K562 (cell line): Measurements from ENCODE around the gene TMPRSS11E. TPM values are rescaled to one million over a fixed set of nuclear protein-coding genes. Genes with fewer than 3 reads are reported as not detected.
A peak's percentile ranks its signal among the peaks of the same experiment; 100 is the strongest.

ENCODE experiments used
- ATAC-seq: fragments of 200-7000 bp; cut with Tn5 transposase; 3 replicates; pipeline ENCODE4 v1.9.1; 2020; ENCODE audit warnings: moderate library complexity
- BruUV-seq: library from RNA; stranded (reverse); fragments of 400-500 nt; replicated peaks from 2 replicates; lab custom pipeline; 2021; lab: Mats Ljungman, UMichigan
- CTCF ChIA-PET: fragments of 300-600 bp; formaldehyde crosslinking; extraction: SDS; loops from one replicate; lab custom pipeline; 2021; ENCODE audit warnings: low intra/inter-chr PET ratio; lab: Yijun Ruan, JAX
- POLR2A ChIA-PET: fragments of 300-600, 350-650 bp; sonication (Branson Sonifier 250); formaldehyde crosslinking; extraction: SDS; loops from one replicate; lab custom pipeline; 2021; ENCODE audit warnings: antibody characterized with exemption, inconsistent platforms; lab: Yijun Ruan, JAX
- DNase-seq, 4 experiments: peaks; one replicate each; pipeline versions ENCODE4 v3.0.0 to v3.0.0-alpha.2; 2011 to 2018; ENCODE audit warnings: low spot score in 3 of 4, mixed read lengths in 3 of 4; ENCODE audit errors: extremely low read depth in 1 of 4
- FAIRE-seq: peaks from 2 replicates; lab custom pipeline; 2011; peaks lifted over from hg19 to GRCh38; lab: Jason Lieb, UNC
- H2AFZ ChIP-seq: 2 replicates; pipeline ENCODE4 v1.6.0; 2011; ENCODE audit warnings: low read depth, low read length, control low read depth, inconsistent platforms
- H3K27ac ChIP-seq: fragments of 200-600 bp; 3 replicates; pipeline ENCODE4 v1.8.0; 2011; ENCODE audit warnings: low read depth, mild to moderate bottlenecking, control low read depth, inconsistent platforms, low read length, moderate library complexity, mixed read lengths; ENCODE audit errors: extremely low read depth
- H3K27me3 ChIP-seq, 2 experiments: fragments of 300-600 bp in 1 of 2; 2 replicates in 1 of 2; 3 replicates in 1 of 2; pipeline versions ENCODE4 v1.6.0 to v1.8.0; 2011; ENCODE audit warnings: inconsistent platforms in 2 of 2, low read length in 2 of 2, mild to moderate bottlenecking in 1 of 2, mixed read lengths in 1 of 2, moderate library complexity in 1 of 2; ENCODE audit not compliant: control insufficient read depth in 2 of 2, insufficient read depth in 2 of 2
- H3K36me3 ChIP-seq: fragments of 300-600 bp; 3 replicates; pipeline ENCODE4 v1.8.0; 2011; ENCODE audit warnings: mild to moderate bottlenecking, low read length, inconsistent platforms; ENCODE audit not compliant: control insufficient read depth, insufficient read depth
- H3K4me1 ChIP-seq, 2 experiments: fragments of 200-600 bp in 1 of 2; replicated peaks in 1 of 2; 2 replicates in 1 of 2; 3 replicates in 1 of 2; pipeline versions ENCODE4 v1.5.1 to v1.8.0; 2011; ENCODE audit warnings: inconsistent platforms in 2 of 2, low read length in 2 of 2, mild to moderate bottlenecking in 1 of 2, mixed read lengths in 1 of 2, moderate library complexity in 1 of 2; ENCODE audit not compliant: control insufficient read depth in 2 of 2, insufficient read depth in 2 of 2
- H3K4me2 ChIP-seq: 2 replicates; pipeline ENCODE4 v1.6.1; 2011; ENCODE audit warnings: low read length, control low read depth, inconsistent platforms, mixed read lengths; ENCODE audit not compliant: insufficient read depth
- H3K4me3 ChIP-seq: fragments of 200-600 bp; sonication (generic), shearing (Covaris generic); 2 replicates; pipeline ENCODE4 v1.5.1; 2016; ENCODE audit warnings: control low read depth, inconsistent platforms
- H3K79me2 ChIP-seq: fragments of 200-600 bp; 3 replicates; pipeline ENCODE4 v1.8.0; 2011; ENCODE audit warnings: low read length, inconsistent platforms; ENCODE audit not compliant: control insufficient read depth, insufficient read depth
- H3K9ac ChIP-seq, 2 experiments: 2 replicates each; pipeline versions ENCODE4 v1.6.0 to v1.6.1; 2011; ENCODE audit warnings: low read depth in 2 of 2, low read length in 2 of 2, control low read depth in 1 of 2, inconsistent platforms in 1 of 2, mild to moderate bottlenecking in 1 of 2, mixed read lengths in 1 of 2; ENCODE audit not compliant: insufficient read depth in 1 of 2
- H3K9me1 ChIP-seq: one replicate; pipeline ENCODE4 v1.6.0; 2011; ENCODE audit warnings: inconsistent platforms, mild to moderate bottlenecking, low read length, moderate library complexity; ENCODE audit not compliant: control insufficient read depth, insufficient read depth
- H3K9me3 ChIP-seq: replicated peaks from 2 replicates; pipeline ENCODE4 v1.5.1; 2011; ENCODE audit warnings: low read depth, low read length, inconsistent platforms; ENCODE audit not compliant: control insufficient read depth, insufficient read depth
- H4K20me1 ChIP-seq: replicated peaks from 2 replicates; pipeline ENCODE4 v1.6.1; 2011; ENCODE audit warnings: low read length, inconsistent platforms, mixed read lengths; ENCODE audit not compliant: control insufficient read depth, insufficient read depth
- BACH1 ChIP-seq: fragments of 200-800 bp; sonication (Bioruptor generic); IDR thresholded peaks from 2 replicates; pipeline ENCODE4 v1.6.1; 2016; ENCODE audit warnings: missing genetic modification characterization, missing compliant biosample characterization
- CUX1 ChIP-seq: fragments of 200-800 bp; sonication (Bioruptor generic); IDR thresholded peaks from 2 replicates; pipeline ENCODE4 v1.6.1; 2016; ENCODE audit warnings: missing genetic modification characterization, missing compliant biosample characterization
- ETV6 ChIP-seq, 3 experiments: fragments of 150-350 bp in 1 of 3; sonication (generic) in 1 of 3; formaldehyde crosslinking in 1 of 3; IDR thresholded peaks; 2 replicates each; pipeline versions ENCODE4 v1.6.1 to v1.8.0; 2014 to 2022; ENCODE audit warnings: borderline replicate concordance in 2 of 3, low read depth in 2 of 3, antibody characterized with exemption in 1 of 3, low read length in 1 of 3, mild to moderate bottlenecking in 1 of 3, missing genetic modification reagents in 1 of 3
- HCFC1 ChIP-seq: IDR thresholded peaks from 2 replicates; pipeline ENCODE4 v1.6.1; 2012; ENCODE audit warnings: low read depth, low read length, improper control_type of control experiment
- MAFG ChIP-seq: fragments of 450-650 bp; conservative IDR thresholded peaks from 2 replicates; pipeline ENCODE4 v1.6.1; 2016; ENCODE audit warnings: missing genetic modification characterization, missing compliant biosample characterization
- MCM7 ChIP-seq, 2 experiments: fragments of 450-650 bp; IDR thresholded peaks; 2 replicates each; pipeline ENCODE4 v1.6.1; 2016 to 2018
- NFIX ChIP-seq: fragments of 250-450 bp; sonication (Bioruptor Pico); IDR thresholded peaks from 2 replicates; pipeline ENCODE4 v1.4.0; 2020; ENCODE audit warnings: low read depth, mild to moderate bottlenecking, moderate library complexity
- RBM22 ChIP-seq: fragments of 200-400 bp; formaldehyde crosslinking; IDR thresholded peaks from 2 replicates; pipeline ENCODE4 v1.6.1; 2018; ENCODE audit warnings: low read length, low read depth; ENCODE audit not compliant: poor library complexity, severe bottlenecking
- SREBF1 ChIP-seq: fragments of 150-350 bp; IDR thresholded peaks from 2 replicates; pipeline ENCODE4 v1.6.1; 2014; ENCODE audit warnings: antibody characterized with exemption, low read depth, low read length, borderline replicate concordance
- TAL1 ChIP-seq: fragments of 450-650 bp; IDR thresholded peaks from 2 replicates; pipeline ENCODE4 v1.6.1; 2016; ENCODE audit warnings: mild to moderate bottlenecking
- TBL1XR1 ChIP-seq, 2 experiments: IDR thresholded peaks; 2 replicates each; pipeline ENCODE4 v1.6.1; 2012; ENCODE audit warnings: improper control_type of control experiment in 2 of 2, low read length in 2 of 2, mild to moderate bottlenecking in 1 of 2
- TBP ChIP-seq: optimal IDR thresholded peaks from 2 replicates; pipeline ENCODE3; 2011; ENCODE audit warnings: low read depth, low read length, improper control_type of control experiment
- ZBTB2 ChIP-seq: fragments of 450-650 bp; IDR thresholded peaks from 2 replicates; pipeline ENCODE4 v1.6.1; 2016; ENCODE audit warnings: antibody characterized with exemption
- ZNF121 ChIP-seq: sonication (generic); formaldehyde crosslinking; conservative IDR thresholded peaks from 2 replicates; pipeline ENCODE4 v1.8.0; 2022; ENCODE audit warnings: missing genetic modification reagents
- WGBS: fragments of 100-300 bp; shearing (Covaris generic); methylation state at CpG from one replicate; pipeline ENCODE4 v1.1.6; 2016; ENCODE audit warnings: low coverage, mixed read lengths; ENCODE audit not compliant: insufficient coverage; ENCODE audit errors: missing lambda C conversion rate; 5-methylcytosine and 5-hydroxymethylcytosine counted together
- in situ Hi-C: fragments of 300-500 bp; cut with MboI; formaldehyde crosslinking; loops from 4 replicates; pipeline ENCODE4 v1.15.0; 2018; ENCODE audit warnings: inconsistent platforms, mixed read lengths
- intact Hi-C: fragments of 100-400 bp; cut with micrococcal nuclease; formaldehyde crosslinking; loops from 2 replicates; pipeline ENCODE4 v1.14.2; 2022
- polyA plus RNA-seq, 8 experiments: library from polyadenylated mRNA; depleted of rRNA in 4 of 8; stranded (reverse) in 5 of 8; unstranded in 3 of 8; fragments of >200 nt; fragmentation: Nextera tagmentation in 2 of 8; fragmentation: Illumina TruSeq in 1 of 8; extraction: Ambion mirVana in 2 of 8; extraction: Trizol in 1 of 8; gene quantifications; 2 replicates each; pipeline versions ENCODE4 v1.2.1 to v1.2.3, GENCODE V29; 2011 to 2014; ENCODE audit warnings: inconsistent platforms in 1 of 8, missing spikeins in 1 of 8
- total RNA-seq, 7 experiments: library from RNA; depleted of rRNA in 6 of 7; stranded (reverse); fragments of >200 nt in 6 of 7; fragmentation: Illumina TruSeq in 2 of 7; extraction: Trizol in 2 of 7; gene quantifications; 2 replicates each; pipeline versions ENCODE4 v1.2.1 to v1.2.3, GENCODE V29; 2011 to 2021; ENCODE audit warnings: low replicate concordance in 1 of 7

Gene TMPRSS11E
- total and polyA plus RNA-seq, 9 of the 15 experiments (the other 6 are each of a cell fraction or from before 2014, with no cell fraction given), result not detected

- no peak for TF ChIP-seq ETV6 (IDR thresholded peaks at IDR 0.05; ENCODE audit: borderline replicate concordance in 1 of 2, low read depth in 2 of 2, low read length in 1 of 2)
- no peak for TF ChIP-seq ETV6 (CRISPR knock-in tag; IDR thresholded peaks at IDR 0.05; ENCODE audit: borderline replicate concordance)
- no peak for TF ChIP-seq SREBF1
- TF ChIP-seq MCM7 (IDR thresholded peaks at IDR 0.05), result 0 out of 4 replicates have a peak, but pooled peaks of 1 of the 2 experiments have one; percentile 47
- TF ChIP-seq ZNF121 (CRISPR knock-in tag), result no peak
- no peak for TF ChIP-seq NFIX (CRISPR knock-in tag)
- TF ChIP-seq TAL1, result no peak
Observed at GRCh38 chr4:68426516-68426915, 20.7 kb upstream of the TMPRSS11E start (continued).

GRCh38 chr4:68430337-68430736 is 16.9 kb upstream of the TMPRSS11E start:
- H4K20me1 ChIP-seq, result no peaks in the 10 kb centered on the region
- no peak overlapping the region for H3K4me3 ChIP-seq
- no peaks in the 10 kb centered on the region for H3K9me3 ChIP-seq
- H3K4me2 ChIP-seq, result no peak overlapping the region
- DNase-seq (no peak), ATAC-seq (no peak), FAIRE-seq (no peak)
- no peaks in the 10 kb centered on the region for H3K79me2 ChIP-seq
- intact Hi-C loops, result no loop called here
- in situ Hi-C loops, result no loop called here
- no peak overlapping the region for H3K9ac ChIP-seq
- WGBS, result 0% methylated on average over 1 of the region's 1 CpG
- no peaks in the 10 kb centered on the region for H3K36me3 ChIP-seq
- no peaks in the 10 kb centered on the region for H3K27me3 ChIP-seq
- BruUV-seq, result no TSS peak
- H3K9me1 ChIP-seq, result no peaks in the 10 kb centered on the region
- no peaks in the 10 kb centered on the region for H3K4me1 ChIP-seq
- H2AFZ ChIP-seq, result no peak overlapping the region
- CTCF ChIA-PET, result no interaction called here
- H3K27ac ChIP-seq, result no peak overlapping the region
- POLR2A ChIA-PET, result no interaction called here
- TF ChIP-seq ZBTB2 (no peak), MAFG (tag) (no peak), TBP (no peak), TBL1XR1 (IDR thresholded peaks at IDR 0.05; ENCODE audit: low read length in 2 of 2) (no peak), CUX1 (CRISPR knock-in tag) (no peak), BACH1 (tag) (no peak), HCFC1 (no peak), RBM22 (no peak)
